NK-92 treated with Interleukin-12 subunit alpha and Interleukin-12 subunit beta, amount 100 ng/mL, for 24 hours (cell line): ENCODE results near the gene GPSM3.
"Not testable (repeated sequence)": the region's sequence is repeated elsewhere in the genome, so short reads cannot be mapped to it uniquely, and the experiment has no call there.

Source experiments
- DNase-seq: peaks from one replicate; lab custom pipeline; 2025; lab: John Stamatoyannopoulos, UW

GPSM3 gene

DNA sequence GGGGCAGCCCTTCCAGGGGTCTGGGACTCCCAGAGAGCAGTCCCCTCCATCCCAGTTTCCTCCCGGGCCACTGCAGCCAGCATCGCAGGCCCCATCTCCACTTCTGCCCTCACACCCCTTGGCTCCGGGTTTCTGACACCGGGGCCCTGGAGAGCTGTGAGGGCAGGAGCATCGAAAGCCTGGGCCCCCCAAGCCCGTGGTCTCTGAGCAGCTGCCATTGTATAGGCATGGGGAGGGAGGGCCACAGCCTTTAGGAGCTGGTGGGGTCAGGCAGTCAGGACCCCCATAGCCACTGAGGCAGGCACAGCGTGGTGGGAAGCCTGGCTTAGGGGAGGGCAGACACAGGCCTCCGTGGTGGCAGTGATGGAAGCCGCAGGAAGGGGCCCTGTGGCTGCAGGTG lies 9.7 kb upstream of the GPSM3 start:
- no peak for DNase-seq

DNA sequence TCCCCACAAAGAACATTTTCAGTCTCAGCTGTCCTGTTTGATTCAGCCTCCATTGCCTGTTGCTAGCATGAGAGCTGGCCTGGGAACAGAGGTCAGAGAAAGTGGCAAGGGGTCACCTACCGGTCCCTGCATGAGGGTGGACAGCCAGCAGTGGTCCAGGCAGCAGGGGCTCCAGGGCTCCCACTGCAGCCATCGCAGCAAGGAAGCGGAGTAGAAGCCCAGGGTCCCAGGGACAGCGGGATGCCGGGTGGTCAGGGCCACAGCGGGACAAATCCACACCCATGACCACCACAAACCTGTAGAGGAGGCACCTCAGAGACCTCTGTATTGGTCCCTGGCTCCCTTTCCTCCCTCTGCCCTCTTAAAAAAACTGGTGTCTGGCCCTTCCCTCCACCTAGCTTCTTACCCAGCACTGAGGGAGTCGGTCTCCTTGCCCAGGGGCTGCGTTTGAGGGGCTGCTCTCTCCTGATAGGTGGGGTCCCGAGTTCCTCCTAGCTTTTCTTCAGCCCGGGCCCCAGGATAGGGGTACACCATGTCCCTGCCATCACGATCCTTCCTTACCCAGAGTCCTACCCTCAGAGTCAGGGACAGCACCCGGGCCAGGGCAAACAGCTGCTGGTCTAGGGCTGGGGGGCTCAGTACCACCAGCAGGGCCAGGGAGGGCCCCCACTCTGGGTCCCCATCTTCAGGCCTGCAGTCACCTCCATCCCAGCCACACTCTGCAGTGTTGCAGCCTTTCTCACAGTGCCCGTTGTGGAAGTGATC lies 8.4 kb upstream of the GPSM3 start:
- DNase-seq = no peak

DNA sequence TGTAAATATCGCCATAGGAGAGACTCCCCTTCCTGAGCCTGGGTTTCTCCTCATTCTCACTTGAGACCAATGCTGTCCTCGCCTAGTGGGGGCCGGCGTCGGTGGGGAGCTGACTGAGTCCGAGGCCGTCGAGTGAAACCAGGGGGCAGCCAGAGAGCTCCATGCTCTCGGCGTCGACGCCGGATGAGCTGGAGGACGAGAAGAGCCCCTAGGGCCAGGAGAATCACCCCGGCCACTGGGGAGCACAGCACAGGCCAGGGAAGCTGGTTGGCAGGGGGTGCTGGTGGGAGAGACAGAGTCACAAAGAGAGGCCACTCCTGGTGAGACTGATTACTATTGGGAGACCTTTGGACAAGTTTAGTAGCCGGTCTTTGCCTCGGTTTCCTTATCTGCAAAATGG lies 6.4 kb upstream of the GPSM3 start:
- DNase-seq = no peak

DNA sequence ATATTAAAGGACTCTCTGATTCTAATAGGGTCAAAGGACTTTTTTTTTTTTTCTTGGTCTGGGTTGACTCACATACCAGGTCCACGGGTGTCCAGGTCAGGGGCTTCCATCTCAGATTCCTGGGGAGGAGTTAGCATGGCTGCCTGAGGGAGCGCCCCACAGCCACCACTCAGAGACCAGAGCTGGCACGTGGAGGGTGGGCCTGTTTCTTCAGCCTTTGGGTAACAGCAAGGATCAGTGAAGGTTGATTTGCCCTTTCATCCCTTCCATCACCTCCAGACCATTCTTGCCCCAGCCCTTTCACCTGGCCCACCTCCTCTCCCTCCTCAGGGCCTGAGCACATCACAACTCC lies 5.9 kb upstream of the GPSM3 start:
- DNase-seq = no peak

DNA sequence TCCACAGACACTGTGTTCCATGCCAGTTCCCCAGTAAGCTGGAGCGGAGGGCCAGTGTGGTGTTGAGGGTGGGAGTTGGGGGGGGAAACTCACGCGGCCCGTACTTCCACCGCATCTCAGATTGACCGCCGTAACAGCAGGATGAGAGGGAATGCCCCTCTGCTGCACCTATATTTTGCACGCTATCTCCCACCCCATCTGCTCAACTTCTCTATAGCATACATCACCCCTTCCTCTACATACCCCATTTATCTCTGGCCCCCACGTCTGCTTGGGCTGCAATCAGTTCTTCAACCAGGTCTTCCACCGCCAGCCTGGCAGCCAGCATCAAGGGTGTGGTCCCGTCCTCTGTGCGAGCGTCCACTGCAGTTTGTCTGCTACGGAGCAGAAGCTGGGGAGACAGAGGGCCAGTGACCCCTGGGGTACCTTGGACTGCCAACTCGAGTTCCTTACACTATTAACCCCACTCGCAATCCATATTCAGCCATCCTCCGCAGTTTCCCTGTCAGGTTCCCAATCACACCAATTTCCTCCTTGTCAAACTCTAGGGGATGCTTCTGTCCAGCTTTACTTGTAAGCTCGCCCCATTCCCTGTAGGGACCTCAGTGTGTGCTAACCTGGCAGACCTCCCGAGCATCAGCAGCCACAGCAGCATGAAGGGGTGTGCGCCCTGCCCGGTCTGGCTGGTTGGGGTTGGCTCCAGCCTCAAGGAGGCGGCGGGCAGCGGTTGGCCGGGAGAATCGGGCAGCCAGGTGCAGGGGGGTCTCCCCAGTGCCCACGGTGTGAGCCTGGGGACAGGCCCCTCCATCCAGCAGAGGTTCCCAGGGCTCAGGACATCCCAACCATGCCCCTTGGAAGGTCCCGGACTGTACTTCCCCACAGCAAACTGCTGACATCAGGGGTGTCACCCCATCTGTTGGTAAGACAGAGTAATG lies 4.5 kb upstream of the GPSM3 start:
- no peak for DNase-seq

DNA sequence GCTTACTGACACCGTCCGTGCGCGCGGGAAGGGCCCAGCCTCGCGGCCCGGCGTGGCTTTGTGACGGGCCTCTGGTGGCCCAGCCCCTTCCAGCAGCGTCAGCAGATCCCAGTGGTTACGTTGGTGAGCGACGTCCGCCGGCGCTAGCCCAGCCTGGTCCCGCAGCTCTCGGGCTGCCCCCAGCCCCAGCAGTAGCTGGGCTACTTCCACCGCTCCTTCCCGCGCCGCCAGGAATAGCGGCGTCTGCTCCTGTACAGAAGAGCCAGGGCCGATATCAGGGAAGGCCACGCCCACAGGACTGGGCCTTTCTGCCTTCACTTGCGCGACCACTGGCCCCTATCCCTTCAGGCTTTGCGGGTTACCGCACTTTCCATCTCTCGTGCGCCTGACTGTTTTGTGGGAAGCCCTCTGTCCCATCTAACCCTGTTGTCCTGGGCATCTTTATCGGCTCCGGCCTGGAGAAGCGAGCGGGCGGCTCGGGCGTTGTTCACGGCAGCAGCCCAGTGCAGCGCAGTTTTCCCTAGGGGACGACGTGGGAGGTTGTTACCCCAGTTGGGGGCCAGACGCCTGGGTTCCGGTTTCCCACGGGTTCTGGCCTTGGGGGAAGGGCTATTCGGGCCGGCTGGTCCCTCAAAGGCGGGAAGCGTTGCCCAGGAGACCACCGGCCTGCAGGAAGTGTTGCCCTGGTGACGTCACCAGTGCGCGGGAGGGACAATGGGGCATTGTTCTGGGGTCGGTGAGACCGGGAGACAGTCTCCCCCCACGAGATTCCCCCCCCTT lies 3.6 kb upstream of the GPSM3 start:
- DNase-seq = peak; percentile 57

DNA sequence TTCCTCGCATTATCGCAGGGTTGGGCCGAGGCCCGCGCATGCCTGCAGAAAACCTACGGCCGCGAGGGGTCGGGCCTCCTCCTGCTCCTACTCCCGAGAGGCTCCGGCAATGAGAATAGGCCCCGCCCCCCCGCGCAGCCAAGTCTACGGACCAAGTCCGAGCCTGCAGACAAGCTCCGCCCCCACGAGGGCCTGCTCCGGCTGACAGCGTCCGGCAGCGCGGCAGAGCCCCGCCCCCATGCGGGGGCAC lies 3.1 kb upstream of the GPSM3 start:
- peak; percentile 100 for DNase-seq

DNA sequence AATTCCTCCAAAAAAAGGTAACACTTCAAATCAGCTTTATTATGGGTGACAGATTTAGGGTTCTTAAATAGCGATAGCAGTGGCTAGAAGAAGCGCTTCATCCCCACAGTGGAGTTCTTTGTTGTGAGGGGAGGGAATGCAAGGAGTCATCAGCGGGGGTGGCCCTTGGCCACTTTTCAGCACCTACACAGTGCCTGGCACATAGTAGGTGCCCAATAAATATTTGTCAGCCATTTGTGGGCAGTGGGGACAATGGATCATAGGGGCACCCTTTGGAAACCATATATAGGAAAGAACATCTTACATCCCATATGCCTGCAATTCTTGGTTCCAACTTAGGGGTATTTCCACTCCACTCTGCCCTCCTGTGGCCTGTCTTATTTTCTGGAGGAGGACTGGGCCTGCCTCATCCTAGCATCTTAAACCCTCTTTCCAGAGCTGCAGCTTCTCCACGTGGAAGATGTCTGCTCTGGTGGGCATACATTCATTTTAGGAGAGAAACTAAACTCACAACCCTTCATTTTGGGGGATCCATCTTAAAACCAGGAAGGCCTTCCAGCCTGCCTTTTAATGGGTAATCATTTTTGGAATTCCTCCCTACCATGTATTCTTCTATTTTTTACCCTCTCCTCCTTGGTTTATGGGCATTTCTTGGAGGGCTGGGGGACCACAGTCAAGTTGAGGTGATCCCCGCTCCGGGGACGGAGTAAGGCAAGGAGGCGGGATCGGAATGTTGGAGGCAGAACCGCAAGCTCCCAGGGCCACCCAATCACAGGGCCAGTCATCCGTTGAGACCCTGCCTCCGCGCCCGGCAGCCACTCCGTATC lies 2.6 kb upstream of the GPSM3 start:
- DNase-seq = no peak

DNA sequence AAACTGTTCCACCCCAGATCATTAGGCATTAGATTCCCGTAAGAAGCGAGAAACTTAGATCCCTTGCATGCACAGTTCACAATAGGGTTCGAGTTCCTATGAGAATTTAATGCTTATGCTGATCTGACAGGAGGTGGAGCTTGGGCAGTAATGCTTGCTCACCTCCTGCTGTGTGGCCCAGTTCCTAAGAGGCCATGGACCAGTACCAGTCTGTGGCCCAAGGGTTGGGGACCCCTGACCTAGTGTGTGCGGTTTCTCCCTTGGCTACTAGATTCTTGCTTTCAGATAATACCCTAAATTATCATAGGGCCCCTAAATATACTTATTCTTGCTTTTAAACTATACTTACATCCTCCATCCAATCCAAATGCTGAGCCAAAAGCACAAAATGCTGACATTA lies 1.9 kb upstream of the GPSM3 start:
- DNase-seq = no peak

DNA sequence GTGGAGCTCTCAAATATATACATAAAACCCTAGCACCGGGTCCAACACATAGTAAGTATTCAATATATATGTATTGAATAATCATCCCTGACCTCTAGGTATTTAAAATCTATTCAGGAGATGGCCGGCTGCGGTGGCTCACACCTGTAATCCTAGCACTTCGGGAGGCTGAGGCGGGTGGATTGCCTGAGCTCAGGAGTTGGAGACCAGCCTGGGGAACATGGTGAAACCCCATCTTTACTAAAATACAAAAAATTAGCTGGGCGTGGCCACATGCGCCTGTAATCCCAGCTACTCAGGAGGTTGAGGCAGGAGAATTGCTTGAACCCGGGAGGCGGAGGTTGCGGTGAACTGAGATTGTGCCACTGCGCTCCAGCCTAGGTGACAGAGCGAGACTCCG lies 653 bp upstream of the GPSM3 start:
- not testable (repeated sequence) for DNase-seq

DNA sequence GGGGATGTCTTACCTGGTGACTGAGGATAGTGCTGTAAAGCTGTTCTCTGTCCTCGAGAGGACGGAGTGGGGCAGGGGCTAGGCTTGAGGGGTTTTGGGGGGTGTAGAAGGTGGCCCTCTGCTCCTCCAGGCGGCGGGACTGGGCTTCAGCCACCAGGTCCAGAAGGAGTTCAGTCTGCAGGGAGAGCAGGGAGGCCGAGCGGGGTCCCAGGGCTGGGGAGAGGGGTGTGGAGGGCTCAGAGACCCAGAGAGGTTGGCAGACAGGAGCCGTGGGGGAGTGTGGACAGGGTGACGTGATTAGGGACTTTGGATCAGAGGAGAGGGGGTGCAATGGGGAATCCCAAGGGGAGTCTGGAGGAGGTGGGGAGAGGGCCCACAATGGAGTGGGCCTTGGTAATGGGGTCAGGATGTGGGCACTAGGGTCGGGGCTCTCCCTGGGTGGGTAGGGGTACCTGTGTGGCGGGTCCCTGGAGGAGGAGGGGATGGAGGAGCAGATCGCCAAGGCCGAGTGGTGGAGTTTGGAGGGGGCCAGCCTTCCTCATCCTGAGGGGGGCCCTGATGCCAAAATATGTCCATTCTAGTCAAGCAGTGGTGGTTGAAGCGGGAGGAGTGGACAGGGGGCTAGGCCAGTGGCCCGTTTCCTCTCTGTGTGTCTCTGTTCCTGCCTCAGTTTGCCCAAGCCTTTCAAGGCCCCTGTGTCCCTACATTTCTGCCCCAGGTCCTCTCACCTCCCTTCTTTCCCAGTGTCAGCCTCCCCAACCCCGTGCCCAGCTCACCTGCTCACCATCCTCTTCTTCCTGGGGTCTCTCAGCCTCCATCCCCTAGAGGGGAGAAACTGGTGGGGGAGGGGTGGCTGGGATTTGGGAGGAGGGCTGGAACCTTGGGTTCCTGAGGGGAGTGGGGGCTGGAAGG lies 491 bp downstream of the GPSM3 start:
- no peak for DNase-seq

DNA sequence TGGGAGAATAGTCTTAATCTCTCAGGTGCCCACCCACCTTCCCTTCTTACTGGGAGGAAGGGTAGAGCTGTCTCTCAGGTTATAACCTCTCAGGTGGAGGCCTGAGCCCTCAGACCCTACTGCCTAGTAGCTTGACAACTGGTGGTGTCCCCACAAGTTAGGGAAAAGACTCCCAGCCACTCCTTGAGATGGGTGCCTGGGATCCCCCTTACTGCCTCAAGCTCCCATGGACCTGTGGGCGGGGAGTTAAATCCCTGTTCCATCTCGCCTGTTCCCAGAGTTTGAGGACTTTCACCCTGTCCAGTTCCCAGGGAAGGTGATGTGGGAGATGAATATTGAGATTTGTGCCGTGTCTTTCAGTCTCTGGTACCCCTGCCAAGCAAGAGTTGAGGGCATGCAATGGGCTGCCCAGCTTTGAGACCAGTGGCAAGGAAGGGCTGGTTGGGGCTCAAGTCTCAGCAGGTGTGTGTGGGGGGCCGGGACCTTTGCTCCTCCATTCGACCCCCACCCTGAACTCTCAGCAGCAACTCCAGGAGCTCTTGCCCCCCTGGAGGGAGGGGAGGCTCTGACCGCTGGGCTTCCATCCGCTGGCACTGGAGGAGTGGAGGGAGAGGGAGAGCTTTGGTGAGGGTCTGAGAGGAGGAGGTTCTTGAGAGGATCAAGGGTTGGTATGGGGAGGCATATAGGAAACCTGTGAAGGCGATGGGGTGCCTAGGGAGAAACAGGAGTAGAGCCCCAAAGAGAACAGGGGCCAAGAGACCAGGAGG lies 1.3 kb downstream of the GPSM3 start:
- no peak for DNase-seq

DNA sequence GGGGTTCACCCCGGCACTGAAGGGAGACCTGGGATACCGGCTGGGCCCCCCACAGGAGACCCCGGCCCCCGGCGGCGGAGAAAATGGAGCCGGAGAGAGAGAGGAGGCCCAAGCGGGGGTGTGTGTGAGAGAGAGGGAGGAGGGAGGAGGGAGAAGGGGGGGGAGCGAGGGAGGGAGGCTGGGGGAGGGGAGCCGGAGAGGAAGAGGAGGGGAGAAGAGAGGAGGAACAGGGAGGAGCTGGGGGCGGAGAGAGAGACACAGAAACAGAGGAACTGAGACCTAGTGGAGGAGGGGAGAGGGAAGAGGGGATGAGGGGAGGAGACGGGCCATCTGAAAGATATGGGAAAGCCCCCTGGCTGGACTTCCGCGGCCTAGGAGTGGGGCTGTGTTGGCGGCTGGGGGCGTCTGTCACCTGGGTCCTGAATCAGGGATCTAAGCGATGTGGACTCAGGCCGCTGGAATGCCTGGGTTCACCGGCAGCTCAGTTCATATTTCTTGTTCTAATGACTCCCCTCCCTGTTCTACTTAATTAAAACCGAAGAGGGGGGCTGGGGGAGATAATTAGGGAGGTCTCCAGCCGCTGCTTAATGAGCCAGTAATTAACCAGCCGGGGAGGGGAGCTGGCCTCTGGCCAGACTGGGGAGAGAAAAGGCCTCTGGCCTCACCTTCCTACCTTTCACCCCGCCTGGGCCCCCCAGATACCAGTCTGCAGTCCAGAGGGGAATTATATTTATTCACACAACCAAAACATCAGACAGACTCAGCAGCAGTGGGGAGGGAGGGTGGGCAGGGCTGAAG lies 2.2 kb downstream of the GPSM3 start, which contains the start of gene PBX2:
PBX2 (minus strand) TSS at position 149 of the 798 bp plus-strand sequence. CDS start 287 bp downstream, outside the sequence.
- DNase-seq = peak; percentile 77

DNA sequence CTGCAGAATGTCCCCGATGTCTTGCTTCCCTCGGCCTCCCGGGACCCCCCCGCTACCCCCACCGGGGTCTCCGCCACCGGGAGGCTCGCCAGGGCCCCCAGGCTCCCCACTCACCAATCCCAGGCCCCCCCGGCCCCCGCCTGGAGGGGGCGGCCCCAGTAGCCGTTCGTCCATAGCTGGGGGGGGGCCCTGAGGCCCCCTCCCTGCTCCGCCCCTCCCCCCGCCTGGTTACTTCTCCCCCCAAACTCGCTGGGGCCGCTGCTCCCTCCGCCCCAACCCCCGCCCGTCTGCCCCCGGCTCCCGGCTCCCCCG lies 2.7 kb downstream of the GPSM3 start:
- DNase-seq = no peak

DNA sequence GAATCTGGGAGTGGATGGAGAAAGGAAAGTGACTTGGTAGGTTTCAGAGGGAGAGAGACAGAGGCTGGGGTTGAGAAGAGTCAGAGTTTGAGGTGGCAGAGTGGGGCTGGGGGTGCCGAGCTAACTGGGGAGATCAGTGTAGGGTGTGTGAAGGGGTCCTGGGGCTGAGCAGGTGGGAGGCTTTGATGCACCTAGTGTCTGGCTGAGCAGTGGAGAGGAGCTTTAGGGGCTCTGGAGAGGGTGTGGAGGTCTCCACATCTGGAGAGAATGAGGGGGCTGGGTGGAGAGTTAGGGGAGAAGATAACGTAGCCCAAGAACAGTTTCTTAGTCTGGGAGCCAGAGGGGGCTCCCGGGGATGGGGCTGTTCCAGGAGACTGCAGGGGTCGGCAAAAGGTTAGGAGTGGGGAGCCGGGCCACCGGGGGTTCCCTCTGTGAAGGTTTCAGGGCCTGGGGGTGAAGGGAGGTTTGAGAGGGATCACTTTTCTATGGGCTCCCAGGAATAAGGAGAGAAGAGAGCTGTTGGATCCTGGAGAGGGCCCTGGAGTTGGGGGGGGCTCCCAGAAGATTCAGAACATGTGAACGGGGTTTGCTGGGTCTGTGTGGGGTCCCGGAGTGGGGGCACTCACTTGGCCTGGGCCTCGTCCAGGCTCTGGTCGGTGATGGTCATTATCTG lies 3.2 kb downstream of the GPSM3 start:
- no peak for DNase-seq

DNA sequence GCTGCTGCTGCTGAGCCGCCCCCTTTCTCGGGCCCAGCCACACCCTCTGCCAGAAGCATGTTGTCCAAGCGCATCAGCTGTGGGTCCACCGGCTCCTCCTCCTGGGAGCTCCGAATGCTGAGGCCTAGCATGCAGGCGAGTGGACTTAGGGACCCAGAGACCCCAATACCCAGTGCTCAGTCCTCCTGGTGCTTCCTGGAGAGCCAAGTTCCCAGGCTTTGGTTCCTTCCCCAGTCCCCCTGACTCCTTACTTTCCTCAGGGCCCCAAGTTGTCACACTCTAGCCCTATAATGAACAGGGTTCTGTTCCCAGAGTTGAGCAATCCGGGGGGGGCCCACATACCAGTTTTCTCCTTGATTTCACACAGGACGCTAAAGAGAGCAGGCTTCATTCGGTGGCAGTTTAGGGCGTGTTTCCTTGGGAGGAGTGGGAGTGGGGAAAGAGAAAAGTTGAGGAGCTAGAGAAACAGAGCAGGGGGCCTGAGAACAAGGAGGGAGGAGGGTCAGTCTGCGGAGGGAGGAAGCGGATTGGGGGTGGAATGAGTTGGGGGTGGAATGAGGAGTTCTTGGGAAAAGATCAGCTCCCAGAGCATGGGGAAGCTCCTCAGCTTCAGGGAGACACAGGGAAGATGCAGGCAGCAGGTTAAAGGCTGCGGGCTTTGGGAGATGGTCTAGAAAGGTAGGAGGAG lies 3.9 kb downstream of the GPSM3 start:
- no peak for DNase-seq

DNA sequence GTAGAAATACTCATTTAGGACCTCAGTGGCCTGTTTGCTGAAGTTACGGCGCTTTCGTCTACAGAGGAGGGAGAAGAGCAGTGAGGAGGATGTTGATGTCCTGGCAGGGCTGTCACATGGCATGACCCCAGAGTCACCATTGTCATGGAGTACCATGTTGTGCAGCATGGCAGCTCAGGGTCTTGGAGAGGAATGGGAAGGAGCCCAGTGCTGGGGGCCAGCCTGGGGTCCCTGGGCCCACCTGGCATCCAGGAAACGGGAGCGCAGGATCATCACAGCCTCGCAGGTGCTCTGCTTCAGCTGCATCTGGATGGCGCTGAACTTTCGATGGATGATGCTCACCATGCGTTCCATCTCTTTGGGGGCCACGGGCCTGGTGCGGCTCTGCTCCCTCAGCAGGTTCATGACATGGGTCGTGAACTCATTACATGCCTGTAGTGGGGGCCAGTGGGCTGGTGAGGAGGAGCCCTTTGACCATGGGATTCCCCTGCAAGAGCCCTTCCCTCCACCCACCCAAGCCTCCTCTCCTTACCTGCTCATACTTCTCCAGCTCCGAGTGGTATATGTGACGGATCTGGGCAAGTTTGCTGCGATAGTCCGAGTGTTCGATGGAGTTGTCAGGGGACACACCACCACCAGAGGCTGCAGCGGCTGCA lies 4.6 kb downstream of the GPSM3 start:
- DNase-seq = not testable (repeated sequence)
